CD4-positive, alpha-beta T cell treated with Interleukin-2 at 100 ng/mL for 4 hours (primary cell): ENCODE data around the gene KLHL17.
"Not testable (repeated sequence)": the region's sequence is repeated elsewhere in the genome, so short reads cannot be mapped to it uniquely, and the experiment has no call there.

Source experiments
- DNase-seq: peaks from one replicate; pipeline ENCODE4 v3.0.0-alpha.2; 2020; ENCODE audit warnings: low spot score

The KLHL17 gene

GRCh38 chr1:1001057-1001783 lies 40.8 kb downstream of the KLHL17 start:
- no peak for DNase-seq

- no peak for DNase-seq
Observed at GRCh38 chr1:1003618-1004419, 43.4 kb downstream of the KLHL17 start.

- no peak for DNase-seq
Observed at GRCh38 chr1:1004420-1004779, 44.0 kb downstream of the KLHL17 start.

GRCh38 chr1:1004780-1005697 lies 44.7 kb downstream of the KLHL17 start:
- no peak for DNase-seq

- no peak for DNase-seq
Observed at GRCh38 chr1:1005774-1006304, 45.5 kb downstream of the KLHL17 start.

- DNase-seq, result no peak
Observed at GRCh38 chr1:1006305-1007159, 46.1 kb downstream of the KLHL17 start.

- DNase-seq, result not testable (repeated sequence)
Observed at GRCh38 chr1:1010131-1010530, 49.7 kb downstream of the KLHL17 start.

GRCh38 chr1:1011396-1011949 lies 51.1 kb downstream of the KLHL17 start:
- DNase-seq, result no peak

GRCh38 chr1:1012736-1013104 lies 52.3 kb downstream of the KLHL17 start:
- DNase-seq, result not testable (repeated sequence)

GRCh38 chr1:1013105-1013921 lies 52.9 kb downstream of the KLHL17 start, which contains the start of gene ISG15:
Gene ISG15 (plus strand): TSS chr1:1013497. CDS start chr1:1013574, 77 bp downstream.
- DNase-seq, result peak; percentile 89

GRCh38 chr1:1013922-1014648 lies 53.7 kb downstream of the KLHL17 start:
- peak; percentile 27 for DNase-seq

- no peak for DNase-seq
Observed at GRCh38 chr1:1014799-1015681, 54.7 kb downstream of the KLHL17 start.
